IPS-18c (cell line): Measurements from ENCODE around the gene C20orf173.

Experiments
- H3K4me3 ChIP-seq: 2 replicates; pipeline ENCODE4 v1.7.0; 2013; ENCODE audit warnings: low read depth, mild to moderate bottlenecking, low read length, moderate library complexity; ENCODE audit not compliant: insufficient read depth
- H3K9me3 ChIP-seq: one replicate; pipeline ENCODE4 v1.6.1; 2013; ENCODE audit warnings: mild to moderate bottlenecking, low read length, moderate library complexity; ENCODE audit not compliant: control insufficient read depth, insufficient read depth

Gene C20orf173

DNA sequence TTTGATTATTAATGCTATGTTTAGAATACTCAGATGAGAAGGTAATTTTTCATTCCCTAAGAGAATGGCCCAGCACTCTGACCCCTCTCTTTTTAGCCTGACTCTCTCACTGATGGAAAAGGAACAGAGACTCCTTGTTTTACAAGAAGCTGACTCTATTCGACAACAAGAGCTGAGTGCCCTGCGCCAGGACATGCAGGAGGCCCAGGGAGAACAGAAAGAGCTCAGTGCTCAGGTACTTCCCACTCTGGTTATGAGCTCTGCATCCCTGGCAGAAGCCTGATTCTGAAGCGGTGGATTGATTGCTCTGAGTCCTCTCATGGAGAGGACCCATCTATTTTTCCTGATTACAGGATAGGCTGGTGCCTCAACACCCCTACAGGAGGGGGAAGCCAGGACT lies 33.0 kb downstream of the C20orf173 start:
- H3K4me3 ChIP-seq: no peak overlapping the region
- H3K9me3 ChIP-seq: no peaks in the 10 kb centered on the region

- Histone ChIP-seq H3K9me3 (no peaks in the 10 kb centered on the region), H3K4me3 (no peak overlapping the region)
Observed at GRCh38 chr20:35492352-35492751, 37.1 kb downstream of the C20orf173 start.

DNA sequence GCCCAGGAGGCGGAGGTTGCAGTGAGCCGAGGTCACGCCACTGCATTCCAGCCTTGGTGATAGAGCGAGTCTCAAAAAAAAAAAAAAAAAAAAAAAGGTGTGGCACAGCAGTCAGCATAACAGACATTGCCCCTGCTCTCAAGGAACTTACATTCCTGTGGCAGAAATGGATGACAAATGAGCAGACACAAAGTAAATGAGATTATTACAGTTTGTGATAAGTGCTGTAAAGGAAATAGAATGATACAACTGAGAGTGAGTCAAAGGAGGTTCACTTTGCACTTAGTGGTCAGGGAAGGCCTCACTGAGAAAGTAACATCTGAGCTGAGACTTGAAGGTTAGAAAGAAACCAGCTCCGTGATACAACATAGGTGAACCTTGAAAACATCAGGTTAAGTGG lies 37.6 kb downstream of the C20orf173 start:
- H3K9me3 ChIP-seq: no peaks in the 10 kb centered on the region
- H3K4me3 ChIP-seq: no peak overlapping the region

GRCh38 chr20:35490736-35491181 lies 38.7 kb downstream of the C20orf173 start:
- Histone ChIP-seq H3K9me3 (no peaks in the 10 kb centered on the region), H3K4me3 (no peak overlapping the region)

DNA sequence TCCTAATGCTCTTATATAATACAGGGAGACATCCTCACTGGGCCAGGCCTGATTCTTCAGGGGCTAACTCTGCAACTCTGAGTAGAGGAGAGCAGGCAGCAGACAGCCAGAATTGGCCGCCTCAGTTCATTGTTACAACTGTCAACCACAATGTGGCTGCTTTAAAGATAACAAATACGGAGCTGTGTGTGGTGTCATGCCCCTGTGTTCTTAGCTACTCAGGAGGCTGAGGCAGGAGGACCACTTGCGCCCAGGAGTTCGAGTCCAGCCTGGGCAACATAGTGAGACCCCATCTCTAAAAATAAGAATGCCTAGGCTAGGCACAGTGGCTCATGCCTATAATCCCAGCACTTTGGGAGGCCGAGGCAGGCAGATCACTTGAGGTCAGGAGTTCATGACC lies 39.7 kb downstream of the C20orf173 start:
- Histone ChIP-seq H3K4me3 (no peak overlapping the region), H3K9me3 (no peaks in the 10 kb centered on the region)

GRCh38 chr20:35487479-35487878 lies 42.0 kb downstream of the C20orf173 start:
- H3K9me3 ChIP-seq: no peaks in the 10 kb centered on the region
- no peak overlapping the region for H3K4me3 ChIP-seq

GRCh38 chr20:35479798-35480197 lies 49.7 kb downstream of the C20orf173 start:
- no peaks in the 10 kb centered on the region for H3K9me3 ChIP-seq
- H3K4me3 ChIP-seq: no peak overlapping the region

DNA sequence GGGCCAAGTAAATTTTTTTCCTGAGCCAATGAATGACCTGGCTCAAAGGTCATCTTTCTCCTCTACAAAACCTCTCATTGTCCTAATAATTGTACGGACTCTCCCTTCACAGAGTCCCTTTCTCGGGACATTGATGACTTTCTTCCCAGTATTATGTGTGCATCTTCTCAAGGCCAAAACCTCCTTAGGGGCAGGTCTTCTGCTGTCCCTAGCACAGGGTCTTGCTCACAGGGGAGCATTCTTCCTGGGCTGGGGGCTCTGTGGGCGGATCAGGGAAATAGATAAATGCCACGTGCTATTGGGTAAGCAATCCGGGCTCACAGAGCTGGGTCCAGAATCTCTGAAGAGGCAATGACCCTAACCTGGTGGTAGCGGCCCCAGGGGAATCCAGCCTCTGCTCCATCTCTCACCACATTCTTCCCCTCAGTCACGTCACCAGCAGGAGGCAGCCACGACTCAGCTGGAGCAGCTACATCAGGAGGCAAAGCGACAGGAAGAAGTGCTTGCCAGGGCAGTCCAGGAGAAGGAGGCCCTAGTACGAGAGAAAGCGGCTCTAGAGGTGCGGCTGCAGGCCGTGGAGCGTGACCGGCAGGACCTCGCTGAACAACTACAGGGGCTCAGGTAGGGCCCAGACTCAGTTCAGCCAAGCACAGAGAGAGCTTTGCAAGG lies 50.5 kb downstream of the C20orf173 start:
- Histone ChIP-seq H3K4me3 (no peak overlapping the region), H3K9me3 (no peaks in the 10 kb centered on the region)
